GM23338 (cell line): ENCODE results near the gene TEAD2. TPM values are rescaled to one million over a fixed set of nuclear protein-coding genes. Genes with fewer than 3 reads are reported as not detected.

ENCODE experiments used
- ATAC-seq: fragments of 200-7000 bp; cut with Tn5 transposase; 3 replicates; pipeline ENCODE4 v1.9.1; 2020
- DNase-seq: peaks from one replicate; pipeline ENCODE4 v3.0.0-alpha.2; 2015; ENCODE audit warnings: low spot score
- H2AFZ ChIP-seq: fragments of 200-600 bp; sonication (generic); 2 replicates; pipeline ENCODE4 v1.8.0; 2016; ENCODE audit warnings: antibody characterized with exemption, mild to moderate bottlenecking, moderate library complexity
- H3F3A ChIP-seq: fragments of 200-600 bp; sonication (generic); replicated peaks from 2 replicates; pipeline ENCODE4 v1.8.0; 2017; ENCODE audit warnings: antibody characterized with exemption, mixed run types, low read depth
- H3K27ac ChIP-seq: fragments of 200-600 bp; sonication (generic); 2 replicates; pipeline ENCODE4 v1.6.1; 2016; ENCODE audit warnings: low read depth
- H3K27me3 ChIP-seq: fragments of 200-600 bp; sonication (generic); 2 replicates; pipeline ENCODE4 v1.8.0; 2016; ENCODE audit warnings: mild to moderate bottlenecking, mixed run types, moderate library complexity; ENCODE audit not compliant: insufficient read depth
- H3K36me3 ChIP-seq: fragments of 200-600 bp; sonication (generic); 2 replicates; pipeline ENCODE4 v1.8.0; 2016; ENCODE audit warnings: mild to moderate bottlenecking; ENCODE audit not compliant: insufficient read depth
- H3K4me1 ChIP-seq: fragments of 200-600 bp; sonication (generic); 2 replicates; pipeline ENCODE4 v1.8.0; 2016; ENCODE audit warnings: mild to moderate bottlenecking, moderate library complexity; ENCODE audit not compliant: insufficient read depth
- H3K4me2 ChIP-seq: fragments of 200-600 bp; sonication (generic); 2 replicates; pipeline ENCODE4 v1.7.1; 2017; ENCODE audit warnings: mixed run types
- H3K4me3 ChIP-seq: fragments of 200-600 bp; sonication (generic); 2 replicates; pipeline ENCODE4 v1.6.1; 2016; ENCODE audit warnings: mixed run types
- H3K79me2 ChIP-seq: fragments of 200-600 bp; sonication (generic); replicated peaks from 2 replicates; pipeline ENCODE4 v1.8.0; 2017; ENCODE audit warnings: mild to moderate bottlenecking; ENCODE audit not compliant: insufficient read depth
- H3K9me2 ChIP-seq: fragments of 200-600 bp; sonication (generic); 2 replicates; pipeline ENCODE4 v1.8.0; 2017; ENCODE audit not compliant: insufficient read depth
- H4K20me1 ChIP-seq: fragments of 200-600 bp; sonication (generic); replicated peaks from 2 replicates; pipeline ENCODE4 v1.8.0; 2017; ENCODE audit warnings: mild to moderate bottlenecking; ENCODE audit not compliant: insufficient read depth
- H3K27ac Mint-ChIP-seq: 2 replicates; pipeline ENCODE4 v1.8.0; 2020; ENCODE audit warnings: inconsistent platforms, mild to moderate bottlenecking, moderate library complexity, mixed read lengths
- H3K27me3 Mint-ChIP-seq: 3 replicates; pipeline ENCODE4 v1.8.0; 2022; ENCODE audit warnings: low read depth, mild to moderate bottlenecking, moderate library complexity, mixed read lengths, inconsistent platforms; ENCODE audit not compliant: insufficient read depth, poor library complexity
- H3K36me3 Mint-ChIP-seq: 3 replicates; pipeline ENCODE4 v1.8.0; 2021; ENCODE audit warnings: low read depth, mild to moderate bottlenecking, inconsistent platforms, moderate library complexity, mixed read lengths
- H3K4me1 Mint-ChIP-seq: 3 replicates; pipeline ENCODE4 v1.8.0; 2020; ENCODE audit warnings: mild to moderate bottlenecking, inconsistent platforms, mixed read lengths
- H3K4me3 Mint-ChIP-seq: 3 replicates; pipeline ENCODE4 v1.8.0; 2021; ENCODE audit warnings: moderate library complexity, mild to moderate bottlenecking, inconsistent platforms, mixed read lengths
- H3K9me3 Mint-ChIP-seq: 3 replicates; pipeline ENCODE4 v1.8.0; 2020; ENCODE audit warnings: moderate library complexity, mild to moderate bottlenecking, inconsistent platforms, mixed read lengths
- CREB1 ChIP-seq: fragments of 250-450 bp; sonication (Bioruptor Pico); IDR thresholded peaks from 2 replicates; pipeline ENCODE4 v1.5.0; 2020; ENCODE audit warnings: low read depth, mild to moderate bottlenecking, moderate library complexity
- EZH2phosphoT487 ChIP-seq: fragments of 200-600 bp; sonication (generic); IDR thresholded peaks from one replicate; pipeline ENCODE4 v1.8.1; 2018; ENCODE audit warnings: antibody characterized with exemption; ENCODE audit not compliant: unreplicated experiment
- NANOG ChIP-seq: IDR thresholded peaks from 2 replicates; pipeline ENCODE4 v1.6.1; 2016; ENCODE audit warnings: antibody characterized with exemption, borderline replicate concordance
- STAT1 ChIP-seq: IDR thresholded peaks from one replicate; pipeline ENCODE4 v1.6.1; 2016; ENCODE audit warnings: antibody characterized with exemption; ENCODE audit not compliant: unreplicated experiment
- ZNF114 ChIP-seq: fragments of 250-450 bp; sonication (Bioruptor Pico); IDR thresholded peaks from 2 replicates; pipeline ENCODE4 v1.5.0; 2020; ENCODE audit warnings: mild to moderate bottlenecking, moderate library complexity
- ZNF331 ChIP-seq: fragments of 250-450 bp; sonication (Bioruptor Pico); IDR thresholded peaks from 2 replicates; pipeline ENCODE4 v1.5.0; 2020; ENCODE audit warnings: low read depth, mild to moderate bottlenecking, moderate library complexity
- polyA plus RNA-seq: library from polyadenylated mRNA; unstranded; fragments of >200 nt; fragmentation: Nextera tagmentation; extraction: Ambion mirVana; gene quantifications from 2 replicates; pipeline ENCODE4 v1.2.1, GENCODE V29; 2016
- total RNA-seq: library from RNA; depleted of rRNA; stranded (reverse); fragments of >200 nt; shearing (Covaris generic); gene quantifications from 2 replicates; pipeline ENCODE4 v1.2.3, GENCODE V29; 2014
- TF ChIP-seq, protein P1 (sequence below): IDR thresholded peaks from 2 replicates; pipeline ENCODE4 v1.6.1; 2016; ENCODE audit warnings: antibody characterized with exemption
- TF ChIP-seq, protein P2 (sequence below): fragments of 250-450 bp; sonication (Bioruptor Pico); IDR thresholded peaks from 2 replicates; pipeline ENCODE4 v1.5.0; 2020; ENCODE audit warnings: mild to moderate bottlenecking, moderate library complexity

Gene TEAD2
- total and polyA plus RNA-seq, 2 experiments from 2014 or later: 30.3 to 82.5 TPM

DNA sequence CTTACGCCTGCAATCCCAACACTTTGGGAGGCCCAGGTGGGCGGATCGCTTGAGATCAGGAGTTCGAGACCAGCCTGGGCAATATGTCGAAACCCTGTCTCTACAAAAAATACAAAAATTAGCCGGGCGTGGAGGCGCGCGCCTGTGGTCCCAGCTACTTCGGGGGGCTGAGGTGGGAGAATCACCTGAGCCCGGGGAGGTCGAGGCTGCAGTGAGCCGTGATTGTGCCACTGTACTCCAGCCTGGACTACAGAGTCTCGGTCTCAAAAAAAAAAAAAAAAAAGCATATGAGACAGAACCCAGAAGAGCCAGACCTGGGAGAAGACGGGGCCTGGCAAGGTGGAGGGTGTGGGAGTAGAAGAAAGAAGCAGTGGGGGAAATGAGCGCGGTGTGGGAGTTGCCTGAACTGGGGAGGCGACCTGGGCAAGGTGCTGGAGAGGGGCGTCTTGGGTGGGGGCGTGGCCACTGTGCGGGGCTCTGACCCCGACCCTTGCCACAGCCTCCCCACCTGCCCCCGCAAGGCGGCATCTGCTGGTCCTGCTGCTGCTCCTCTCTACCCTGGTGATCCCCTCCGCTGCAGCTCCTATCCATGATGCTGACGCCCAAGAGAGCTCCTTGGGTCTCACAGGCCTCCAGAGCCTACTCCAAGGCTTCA is 2.0 kb upstream of the TEAD2 start:
- Histone ChIP-seq H3K9me2 (no peaks in the 10 kb centered on the region), H3K27me3 (no peaks in the 10 kb centered on the region), H3K27ac (no peak overlapping the region), H3K36me3 (0 out of 2 replicates have a peak, but pooled peaks cover 2% of the 10 kb centered on the region), H3F3A (peaks cover 6% of the 10 kb centered on the region; the same call in 1 of the 2 replicates), H2AFZ (peak overlapping the region; percentile 4), H3K79me2 (peaks cover 33% of the 10 kb centered on the region), H4K20me1 (no peaks in the 10 kb centered on the region; the same call in 1 of the 2 replicates), H3K4me3 (peak overlapping the region; percentile 38), H3K4me2 (peak overlapping the region; percentile 73), H3K4me1 (peaks cover 5% of the 10 kb centered on the region; the same call in 1 of the 2 replicates)
- Mint-ChIP-seq H3K9me3 (peaks cover 17% of the 10 kb centered on the region), H3K4me1 (peaks cover 9% of the 10 kb centered on the region), H3K36me3 (peaks cover 17% of the 10 kb centered on the region), H3K27ac (no peak overlapping the region), H3K4me3 (no peak overlapping the region), H3K27me3 (peaks cover 18% of the 10 kb centered on the region)
- TF ChIP-seq NANOG (no peak), ZNF331 (CRISPR knock-in tag) (no peak), ZNF114 (CRISPR knock-in tag) (no peak), EZH2phosphoT487 (no peak), CREB1 (CRISPR knock-in tag) (no peak), STAT1 (no peak)
- TF ChIP-seq, protein P1, sequence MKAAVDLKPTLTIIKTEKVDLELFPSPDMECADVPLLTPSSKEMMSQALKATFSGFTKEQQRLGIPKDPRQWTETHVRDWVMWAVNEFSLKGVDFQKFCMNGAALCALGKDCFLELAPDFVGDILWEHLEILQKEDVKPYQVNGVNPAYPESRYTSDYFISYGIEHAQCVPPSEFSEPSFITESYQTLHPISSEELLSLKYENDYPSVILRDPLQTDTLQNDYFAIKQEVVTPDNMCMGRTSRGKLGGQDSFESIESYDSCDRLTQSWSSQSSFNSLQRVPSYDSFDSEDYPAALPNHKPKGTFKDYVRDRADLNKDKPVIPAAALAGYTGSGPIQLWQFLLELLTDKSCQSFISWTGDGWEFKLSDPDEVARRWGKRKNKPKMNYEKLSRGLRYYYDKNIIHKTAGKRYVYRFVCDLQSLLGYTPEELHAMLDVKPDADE: no peak
- TF ChIP-seq, protein P2, sequence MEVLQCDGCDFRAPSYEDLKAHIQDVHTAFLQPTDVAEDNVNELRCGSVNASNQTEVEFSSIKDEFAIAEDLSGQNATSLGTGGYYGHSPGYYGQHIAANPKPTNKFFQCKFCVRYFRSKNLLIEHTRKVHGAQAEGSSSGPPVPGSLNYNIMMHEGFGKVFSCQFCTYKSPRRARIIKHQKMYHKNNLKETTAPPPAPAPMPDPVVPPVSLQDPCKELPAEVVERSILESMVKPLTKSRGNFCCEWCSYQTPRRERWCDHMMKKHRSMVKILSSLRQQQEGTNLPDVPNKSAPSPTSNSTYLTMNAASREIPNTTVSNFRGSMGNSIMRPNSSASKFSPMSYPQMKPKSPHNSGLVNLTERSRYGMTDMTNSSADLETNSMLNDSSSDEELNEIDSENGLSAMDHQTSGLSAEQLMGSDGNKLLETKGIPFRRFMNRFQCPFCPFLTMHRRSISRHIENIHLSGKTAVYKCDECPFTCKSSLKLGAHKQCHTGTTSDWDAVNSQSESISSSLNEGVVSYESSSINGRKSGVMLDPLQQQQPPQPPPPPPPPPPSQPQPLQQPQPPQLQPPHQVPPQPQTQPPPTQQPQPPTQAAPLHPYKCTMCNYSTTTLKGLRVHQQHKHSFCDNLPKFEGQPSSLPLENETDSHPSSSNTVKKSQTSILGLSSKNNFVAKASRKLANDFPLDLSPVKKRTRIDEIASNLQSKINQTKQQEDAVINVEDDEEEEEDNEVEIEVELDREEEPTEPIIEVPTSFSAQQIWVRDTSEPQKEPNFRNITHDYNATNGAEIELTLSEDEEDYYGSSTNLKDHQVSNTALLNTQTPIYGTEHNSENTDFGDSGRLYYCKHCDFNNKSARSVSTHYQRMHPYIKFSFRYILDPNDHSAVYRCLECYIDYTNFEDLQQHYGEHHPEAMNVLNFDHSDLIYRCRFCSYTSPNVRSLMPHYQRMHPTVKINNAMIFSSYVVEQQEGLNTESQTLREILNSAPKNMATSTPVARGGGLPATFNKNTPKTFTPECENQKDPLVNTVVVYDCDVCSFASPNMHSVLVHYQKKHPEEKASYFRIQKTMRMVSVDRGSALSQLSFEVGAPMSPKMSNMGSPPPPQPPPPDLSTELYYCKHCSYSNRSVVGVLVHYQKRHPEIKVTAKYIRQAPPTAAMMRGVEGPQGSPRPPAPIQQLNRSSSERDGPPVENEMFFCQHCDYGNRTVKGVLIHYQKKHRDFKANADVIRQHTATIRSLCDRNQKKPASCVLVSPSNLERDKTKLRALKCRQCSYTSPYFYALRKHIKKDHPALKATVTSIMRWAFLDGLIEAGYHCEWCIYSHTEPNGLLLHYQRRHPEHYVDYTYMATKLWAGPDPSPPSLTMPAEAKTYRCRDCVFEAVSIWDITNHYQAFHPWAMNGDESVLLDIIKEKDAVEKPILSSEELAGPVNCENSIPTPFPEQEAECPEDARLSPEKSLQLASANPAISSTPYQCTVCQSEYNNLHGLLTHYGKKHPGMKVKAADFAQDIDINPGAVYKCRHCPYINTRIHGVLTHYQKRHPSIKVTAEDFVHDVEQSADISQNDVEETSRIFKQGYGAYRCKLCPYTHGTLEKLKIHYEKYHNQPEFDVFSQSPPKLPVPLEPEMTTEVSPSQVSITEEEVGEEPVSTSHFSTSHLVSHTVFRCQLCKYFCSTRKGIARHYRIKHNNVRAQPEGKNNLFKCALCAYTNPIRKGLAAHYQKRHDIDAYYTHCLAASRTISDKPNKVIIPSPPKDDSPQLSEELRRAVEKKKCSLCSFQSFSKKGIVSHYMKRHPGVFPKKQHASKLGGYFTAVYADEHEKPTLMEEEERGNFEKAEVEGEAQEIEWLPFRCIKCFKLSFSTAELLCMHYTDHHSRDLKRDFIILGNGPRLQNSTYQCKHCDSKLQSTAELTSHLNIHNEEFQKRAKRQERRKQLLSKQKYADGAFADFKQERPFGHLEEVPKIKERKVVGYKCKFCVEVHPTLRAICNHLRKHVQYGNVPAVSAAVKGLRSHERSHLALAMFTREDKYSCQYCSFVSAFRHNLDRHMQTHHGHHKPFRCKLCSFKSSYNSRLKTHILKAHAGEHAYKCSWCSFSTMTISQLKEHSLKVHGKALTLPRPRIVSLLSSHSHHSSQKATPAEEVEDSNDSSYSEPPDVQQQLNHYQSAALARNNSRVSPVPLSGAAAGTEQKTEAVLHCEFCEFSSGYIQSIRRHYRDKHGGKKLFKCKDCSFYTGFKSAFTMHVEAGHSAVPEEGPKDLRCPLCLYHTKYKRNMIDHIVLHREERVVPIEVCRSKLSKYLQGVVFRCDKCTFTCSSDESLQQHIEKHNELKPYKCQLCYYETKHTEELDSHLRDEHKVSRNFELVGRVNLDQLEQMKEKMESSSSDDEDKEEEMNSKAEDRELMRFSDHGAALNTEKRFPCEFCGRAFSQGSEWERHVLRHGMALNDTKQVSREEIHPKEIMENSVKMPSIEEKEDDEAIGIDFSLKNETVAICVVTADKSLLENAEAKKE (CRISPR knock-in tag): no peak
- ATAC-seq (no peak), DNase-seq (peak; percentile 33)
